NCI-H1092 (cell line): ENCODE measurements around the gene OR10G4.
"Not testable (repeated sequence)": the region's sequence is repeated elsewhere in the genome, so short reads cannot be mapped to it uniquely, and the experiment has no call there.

Experiments used
- DNase-seq: peaks from one replicate; lab custom pipeline; 2025; lab: John Stamatoyannopoulos, UW

OR10G4 gene

GRCh38 chr11:124012697-124013096 is at the start of gene OR10G4:
OR10G4 (plus strand) TSS chr11:124012997; CDS start chr11:124015575, 2,578 bp downstream.
- DNase-seq: no peak

GRCh38 chr11:123973816-123974215 is 39.0 kb upstream of the OR10G4 start:
- DNase-seq: no peak

- no peak for DNase-seq
Measured at GRCh38 chr11:123976770-123977560, 35.8 kb upstream of the OR10G4 start.

- DNase-seq: no peak
Measured at GRCh38 chr11:123977731-123978347, 35.0 kb upstream of the OR10G4 start, which contains the start of gene OR10S1. OR10S1 (minus strand) TSS chr11:123977781; CDS start chr11:123977664, 117 bp downstream.

- no peak for DNase-seq
Measured at GRCh38 chr11:123979311-123979710, 33.5 kb upstream of the OR10G4 start.

GRCh38 chr11:123995119-123995518 is 17.7 kb upstream of the OR10G4 start, which contains the start of gene OR10G6:
OR10G6 (minus strand) TSS chr11:123995161; CDS start chr11:123995161, 0 bp downstream.
- no peak for DNase-seq

- DNase-seq: not testable (repeated sequence)
Measured at GRCh38 chr11:124015837-124016236, 3.0 kb downstream of the OR10G4 start.

GRCh38 chr11:124026498-124026897 is 13.7 kb downstream of the OR10G4 start, which contains the start of gene OR10G8:
OR10G8 (plus strand) TSS chr11:124026798; CDS start chr11:124029623, 2,825 bp downstream.
- no peak for DNase-seq

- DNase-seq: no peak
Measured at GRCh38 chr11:124036666-124037065, 23.9 kb downstream of the OR10G4 start.

- DNase-seq: no peak
Measured at GRCh38 chr11:124039557-124039956, 26.8 kb downstream of the OR10G4 start.

- DNase-seq: no peak
Measured at GRCh38 chr11:124041254-124041653, 28.5 kb downstream of the OR10G4 start, which contains the start of gene OR10G7. OR10G7 (minus strand) TSS chr11:124041325; CDS start chr11:124039001, 2,324 bp downstream.

- DNase-seq: no peak
Measured at GRCh38 chr11:124043420-124043819, 30.6 kb downstream of the OR10G4 start.

- no peak for DNase-seq
Measured at GRCh38 chr11:124050748-124051147, 38.0 kb downstream of the OR10G4 start.

GRCh38 chr11:124052966-124053365 is 40.2 kb downstream of the OR10G4 start:
- no peak for DNase-seq
